Calu3 (cell line): ENCODE data around the gene TOR4A. TPM values are rescaled to one million over a fixed set of nuclear protein-coding genes. Genes with fewer than 3 reads are reported as not detected.

Experiments
- BruUV-seq: library from RNA; stranded (reverse); fragments of 400-500 nt; replicated peaks from 2 replicates; lab custom pipeline; 2021; lab: Mats Ljungman, UMichigan
- CTCF ChIA-PET: fragments of 300-600 bp; sonication (Branson Sonifier 250); formaldehyde crosslinking; loops from one replicate; lab custom pipeline; 2022; ENCODE audit warnings: antibody characterized with exemption; lab: Charles Lee
- DNase-seq: peaks from one replicate; pipeline ENCODE4 v3.0.0; 2022
- H3K27ac Mint-ChIP-seq: one replicate; pipeline ENCODE4 v1.8.0; 2022; ENCODE audit warnings: mixed read lengths; ENCODE audit not compliant: unreplicated experiment
- H3K27me3 Mint-ChIP-seq: one replicate; pipeline ENCODE4 v1.8.0; 2022; ENCODE audit warnings: mixed read lengths; ENCODE audit not compliant: unreplicated experiment
- H3K36me3 Mint-ChIP-seq: one replicate; pipeline ENCODE4 v1.8.0; 2022; ENCODE audit warnings: mild to moderate bottlenecking, moderate library complexity, mixed read lengths; ENCODE audit not compliant: insufficient read depth, unreplicated experiment
- H3K4me1 Mint-ChIP-seq: one replicate; pipeline ENCODE4 v1.8.0; 2022; ENCODE audit warnings: mild to moderate bottlenecking, low read depth, mixed read lengths; ENCODE audit not compliant: unreplicated experiment
- H3K4me3 Mint-ChIP-seq: one replicate; pipeline ENCODE4 v1.8.0; 2022; ENCODE audit warnings: mild to moderate bottlenecking, low read depth, moderate library complexity, mixed read lengths; ENCODE audit not compliant: unreplicated experiment
- H3K9me3 Mint-ChIP-seq: one replicate; pipeline ENCODE4 v1.8.0; 2022; ENCODE audit warnings: low read depth, mixed read lengths; ENCODE audit not compliant: unreplicated experiment
- intact Hi-C: fragments of 100-400 bp; cut with micrococcal nuclease; formaldehyde crosslinking; loops from one replicate; pipeline ENCODE4 v1.10.0; 2022; ENCODE audit not compliant: unreplicated experiment
- total RNA-seq: library from RNA; stranded (reverse); gene quantifications from 2 replicates; pipeline ENCODE4 v1.2.3, GENCODE V29; 2022
- TF ChIP-seq, protein P1 (sequence below): fragments of 200-600 bp; IDR thresholded peaks from one replicate; pipeline ENCODE4 v1.8.0; 2022; ENCODE audit warnings: antibody characterized with exemption; ENCODE audit not compliant: unreplicated experiment

The TOR4A gene
- total RNA-seq, 1 experiment from 2014 or later, result 51.8 TPM

DNA sequence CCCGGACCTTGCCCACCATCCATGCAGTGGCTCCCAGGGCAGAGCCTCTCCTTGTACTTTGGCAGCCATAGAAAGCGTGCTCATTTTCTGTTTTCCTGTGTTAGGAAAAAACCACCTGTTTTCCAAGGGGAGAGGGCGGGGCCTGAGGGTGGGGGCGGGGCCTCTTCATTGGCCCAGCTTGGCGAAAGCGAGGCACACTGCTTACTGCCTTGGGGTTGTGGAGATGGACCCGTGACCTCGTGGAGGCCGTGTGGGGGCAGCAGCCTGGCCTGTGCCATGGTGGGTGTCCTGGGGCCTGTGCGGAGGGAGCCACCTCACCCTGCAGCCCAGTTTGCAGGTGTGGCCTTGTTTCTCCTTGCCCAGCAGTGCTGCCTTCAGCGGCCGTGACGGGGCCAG is 4.4 kb upstream of the TOR4A start:
- peaks cover 29% of the 10 kb centered on the region for H3K4me1 Mint-ChIP-seq
- no TSS peak for BruUV-seq

DNA sequence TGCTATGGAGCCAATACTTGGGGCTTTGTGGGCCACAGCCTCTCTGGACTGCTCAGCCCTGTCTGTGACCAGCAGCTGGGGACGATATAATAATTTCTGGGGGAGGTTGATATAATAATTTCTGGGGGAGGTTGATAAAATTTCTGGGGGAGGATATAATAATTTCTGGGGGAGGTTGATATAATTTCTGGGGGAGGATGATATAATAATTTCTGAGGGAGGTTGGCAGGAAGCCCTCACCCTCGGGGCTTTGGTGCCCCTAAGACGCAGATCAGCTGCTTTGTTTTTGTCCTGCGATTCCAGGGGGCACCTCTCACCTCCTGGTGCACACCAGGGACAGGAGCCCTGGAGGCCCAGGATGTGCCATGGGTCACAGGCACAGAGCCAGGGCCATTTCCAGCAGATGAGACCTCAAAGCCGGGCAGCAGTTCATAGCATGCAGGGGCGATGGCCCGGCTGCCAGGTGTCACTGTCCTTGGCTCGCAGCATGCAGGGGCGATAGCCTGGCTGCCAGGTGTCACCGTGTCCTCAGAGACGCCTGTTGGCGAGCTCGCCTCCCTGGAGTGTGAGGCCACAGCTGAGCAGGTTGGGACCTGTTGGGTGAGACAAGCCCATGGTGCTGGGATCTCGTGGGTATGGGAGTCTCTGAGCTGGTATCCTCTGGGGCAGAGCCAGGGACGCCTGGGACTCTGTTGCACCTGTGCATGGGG is 3.8 kb upstream of the TOR4A start:
- no peaks in the 10 kb centered on the region for H3K27me3 Mint-ChIP-seq

More for the DNA sequence above, 4.4 kb upstream of the TOR4A start:
- intact Hi-C loops, result no loop called here
- Mint-ChIP-seq H3K4me3 (no peak overlapping the region), H3K9me3 (no peaks in the 10 kb centered on the region), H3K27ac (no peak overlapping the region), H3K27me3 (no peaks in the 10 kb centered on the region), H3K36me3 (peaks cover 72% of the 10 kb centered on the region)
- TF ChIP-seq, protein P1, sequence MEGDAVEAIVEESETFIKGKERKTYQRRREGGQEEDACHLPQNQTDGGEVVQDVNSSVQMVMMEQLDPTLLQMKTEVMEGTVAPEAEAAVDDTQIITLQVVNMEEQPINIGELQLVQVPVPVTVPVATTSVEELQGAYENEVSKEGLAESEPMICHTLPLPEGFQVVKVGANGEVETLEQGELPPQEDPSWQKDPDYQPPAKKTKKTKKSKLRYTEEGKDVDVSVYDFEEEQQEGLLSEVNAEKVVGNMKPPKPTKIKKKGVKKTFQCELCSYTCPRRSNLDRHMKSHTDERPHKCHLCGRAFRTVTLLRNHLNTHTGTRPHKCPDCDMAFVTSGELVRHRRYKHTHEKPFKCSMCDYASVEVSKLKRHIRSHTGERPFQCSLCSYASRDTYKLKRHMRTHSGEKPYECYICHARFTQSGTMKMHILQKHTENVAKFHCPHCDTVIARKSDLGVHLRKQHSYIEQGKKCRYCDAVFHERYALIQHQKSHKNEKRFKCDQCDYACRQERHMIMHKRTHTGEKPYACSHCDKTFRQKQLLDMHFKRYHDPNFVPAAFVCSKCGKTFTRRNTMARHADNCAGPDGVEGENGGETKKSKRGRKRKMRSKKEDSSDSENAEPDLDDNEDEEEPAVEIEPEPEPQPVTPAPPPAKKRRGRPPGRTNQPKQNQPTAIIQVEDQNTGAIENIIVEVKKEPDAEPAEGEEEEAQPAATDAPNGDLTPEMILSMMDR, result no peak
- CTCF ChIA-PET, result interaction anchor here (0.5 kb wide), 1 partner anchor 271 kb away, joined by 3 read pairs; no protein-coding TSS in a partner anchor
- no peak for DNase-seq

DNA sequence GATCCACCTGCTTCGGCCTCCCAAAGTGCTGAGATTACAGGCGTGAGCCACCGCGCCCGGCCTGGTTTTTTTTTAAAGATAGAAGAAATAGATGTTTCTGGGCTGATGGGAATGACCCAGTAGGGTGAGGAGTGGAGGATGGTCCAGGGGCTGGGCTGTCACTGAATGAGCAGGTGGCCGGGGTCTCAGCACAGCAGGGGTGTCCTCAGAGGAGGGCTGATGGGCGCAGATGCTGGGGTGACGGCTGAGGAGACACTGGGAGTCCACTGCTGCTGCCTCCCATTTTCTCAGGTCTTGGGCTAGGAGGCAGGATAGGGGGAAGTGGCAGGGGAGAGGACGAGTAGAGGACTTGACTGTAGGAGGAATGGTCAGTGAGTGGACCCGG is 2.3 kb upstream of the TOR4A start:
- no TSS peak for BruUV-seq
- intact Hi-C loops, result no loop called here
- Mint-ChIP-seq H3K4me3 (peak overlapping the region; percentile 1), H3K9me3 (no peaks in the 10 kb centered on the region), H3K4me1 (peaks cover 20% of the 10 kb centered on the region), H3K27me3 (no peaks in the 10 kb centered on the region), H3K36me3 (peaks cover 59% of the 10 kb centered on the region), H3K27ac (no peak overlapping the region)
- DNase-seq, result no peak
- TF ChIP-seq, protein P1, result no peak
- CTCF ChIA-PET, result no interaction called here

More for the DNA sequence above, 3.8 kb upstream of the TOR4A start:
- no peak overlapping the region for H3K27ac Mint-ChIP-seq
- TF ChIP-seq, protein P1, result no peak
- no peaks in the 10 kb centered on the region for H3K9me3 Mint-ChIP-seq
- no TSS peak for BruUV-seq
- H3K4me3 Mint-ChIP-seq, result no peak overlapping the region
- no peak for DNase-seq
- CTCF ChIA-PET, result interaction anchor here (0.5 kb wide), 1 partner anchor 256 kb away, joined by 3 read pairs; no protein-coding TSS in a partner anchor
- peaks cover 70% of the 10 kb centered on the region for H3K36me3 Mint-ChIP-seq
- H3K4me1 Mint-ChIP-seq, result peaks cover 23% of the 10 kb centered on the region
- intact Hi-C loops, result no loop called here

DNA sequence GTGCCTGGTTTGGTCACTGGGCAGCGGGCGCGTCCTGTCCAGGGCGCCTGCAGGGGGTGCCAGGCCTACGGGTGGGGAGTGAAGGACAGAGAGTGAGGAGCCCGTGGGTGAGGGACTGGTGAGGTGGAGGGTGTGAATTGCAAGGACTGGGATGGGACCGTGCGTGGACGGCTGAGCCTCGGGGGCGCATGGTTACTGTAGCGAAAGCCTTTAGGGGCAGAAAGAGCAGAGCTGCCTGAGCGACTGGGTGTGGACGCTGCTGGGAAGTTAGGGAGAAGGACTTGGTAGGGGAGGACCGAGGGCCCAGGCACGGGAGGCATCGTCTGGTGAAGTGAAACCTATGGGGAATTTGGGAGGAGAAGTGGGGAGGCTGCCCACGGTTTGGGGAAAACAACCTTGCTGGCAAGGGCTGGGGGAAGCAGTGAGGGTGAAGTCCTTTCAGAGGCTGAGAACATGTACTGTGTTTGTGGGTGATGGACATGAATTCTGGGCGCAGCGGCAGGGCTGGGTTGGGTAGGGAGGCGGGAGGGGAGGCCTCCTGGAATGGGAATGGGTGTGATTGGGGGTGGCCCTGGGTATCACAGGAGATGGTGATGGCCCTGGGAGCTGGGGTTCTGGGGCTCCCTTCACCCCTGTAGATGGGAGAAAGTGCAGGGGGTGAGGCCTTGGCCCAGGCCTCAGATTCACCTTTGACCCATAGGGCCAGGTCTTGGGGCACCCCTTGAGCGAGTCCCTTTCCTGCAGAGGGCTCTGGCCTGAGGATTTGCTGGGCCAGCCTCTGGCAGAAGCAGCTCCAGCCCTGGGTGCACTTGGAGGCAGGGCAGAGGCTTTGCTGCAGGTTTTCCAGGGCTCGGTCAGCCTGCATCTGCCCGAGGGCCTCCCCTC is 1.7 kb upstream of the TOR4A start:
- intact Hi-C loops, result no loop called here
- CTCF ChIA-PET, result interaction anchor here (0.5 kb wide), 1 partner anchor 126 kb away, joined by 5 read pairs; no protein-coding TSS in a partner anchor
- Mint-ChIP-seq H3K4me1 (peaks cover 20% of the 10 kb centered on the region), H3K27ac (no peak overlapping the region), H3K4me3 (peak overlapping the region; percentile 1), H3K9me3 (no peaks in the 10 kb centered on the region), H3K27me3 (no peaks in the 10 kb centered on the region), H3K36me3 (peaks cover 59% of the 10 kb centered on the region)
- no peak for DNase-seq
- TF ChIP-seq, protein P1, result no peak
- BruUV-seq, result no TSS peak
